NOMO-1 treated with DMSO at 0.1 percent for 48 hours (cell line): ENCODE data around the gene NAA35.
"Not testable (repeated sequence)": the region's sequence is repeated elsewhere in the genome, so short reads cannot be mapped to it uniquely, and the experiment has no call there.

Source experiments
- DNase-seq: peaks from one replicate; lab custom pipeline; 2025; ENCODE audit not compliant: unreplicated experiment; lab: John Stamatoyannopoulos, UW

NAA35 gene

GRCh38 chr9:85943757-85944430 lies 2.9 kb downstream of the NAA35 start:
- DNase-seq: no peak

- no peak for DNase-seq
Observed at GRCh38 chr9:85944672-85945071, 3.7 kb downstream of the NAA35 start.

- no peak for DNase-seq
Observed at GRCh38 chr9:85949586-85950335, 8.8 kb downstream of the NAA35 start.

GRCh38 chr9:85959955-85960354 lies 19.0 kb downstream of the NAA35 start:
- DNase-seq: no peak

- no peak for DNase-seq
Observed at GRCh38 chr9:85960688-85961093, 19.7 kb downstream of the NAA35 start.

- DNase-seq: no peak
Observed at GRCh38 chr9:85964526-85964925, 23.6 kb downstream of the NAA35 start.

GRCh38 chr9:85964949-85965348 lies 24.0 kb downstream of the NAA35 start:
- no peak for DNase-seq

- no peak for DNase-seq
Observed at GRCh38 chr9:85969727-85970126, 28.8 kb downstream of the NAA35 start.

- no peak for DNase-seq
Observed at GRCh38 chr9:85971731-85972130, 30.8 kb downstream of the NAA35 start.

- DNase-seq: no peak
Observed at GRCh38 chr9:85973238-85973637, 32.3 kb downstream of the NAA35 start.

- DNase-seq: not testable (repeated sequence)
Observed at GRCh38 chr9:85974055-85974547, 33.2 kb downstream of the NAA35 start.

- DNase-seq: no peak
Observed at GRCh38 chr9:85978496-85978895, 37.5 kb downstream of the NAA35 start.

GRCh38 chr9:85981369-85981768 lies 40.4 kb downstream of the NAA35 start:
- no peak for DNase-seq

- DNase-seq: no peak
Observed at GRCh38 chr9:85984457-85984856, 43.5 kb downstream of the NAA35 start.

- DNase-seq: no peak
Observed at GRCh38 chr9:85987236-85987635, 46.3 kb downstream of the NAA35 start.

- DNase-seq: no peak
Observed at GRCh38 chr9:85994191-85994590, 53.2 kb downstream of the NAA35 start.

GRCh38 chr9:85995097-85995496 lies 54.2 kb downstream of the NAA35 start:
- no peak for DNase-seq

GRCh38 chr9:85995599-85995998 lies 54.7 kb downstream of the NAA35 start:
- DNase-seq: peak; percentile 3

- DNase-seq: no peak
Observed at GRCh38 chr9:86005253-86005775, 64.4 kb downstream of the NAA35 start.

- no peak for DNase-seq
Observed at GRCh38 chr9:86009133-86009532, 68.2 kb downstream of the NAA35 start.

GRCh38 chr9:86020731-86021130 lies 79.8 kb downstream of the NAA35 start:
- DNase-seq: no peak

- DNase-seq: no peak
Observed at GRCh38 chr9:86021166-86021565, 80.2 kb downstream of the NAA35 start.
